Nephron (organoid): ENCODE data around the gene LRRC4.
A peak's percentile ranks its signal among the peaks of the same experiment; 100 is the strongest.

Experiments used
- H3K27ac Mint-ChIP-seq, 3 experiments: 2 replicates each; pipeline ENCODE4 v1.8.0; 2020; ENCODE audit warnings: mixed read lengths in 3 of 3, mild to moderate bottlenecking in 2 of 3, moderate library complexity in 1 of 3
- H3K27me3 Mint-ChIP-seq: 2 replicates; pipeline ENCODE4 v1.8.0; 2021; ENCODE audit warnings: low read depth, mild to moderate bottlenecking, moderate library complexity, mixed read lengths
- H3K36me3 Mint-ChIP-seq: 2 replicates; pipeline ENCODE4 v1.8.0; 2020; ENCODE audit warnings: low read depth, mixed read lengths
- H3K4me1 Mint-ChIP-seq: 2 replicates; pipeline ENCODE4 v1.8.0; 2020; ENCODE audit warnings: mixed read lengths
- H3K4me3 Mint-ChIP-seq, 3 experiments: 2 replicates each; pipeline ENCODE4 v1.8.0; 2020; ENCODE audit warnings: mild to moderate bottlenecking in 3 of 3, mixed read lengths in 3 of 3, moderate library complexity in 2 of 3
- H3K9me3 Mint-ChIP-seq: 2 replicates; pipeline ENCODE4 v1.8.0; 2020; ENCODE audit warnings: mixed read lengths
- TF ChIP-seq, protein P1 (sequence below), 3 experiments: fragments of 200-600 bp; sonication (generic); IDR thresholded peaks; one replicate each; pipeline ENCODE4 v1.5.0; 2021; ENCODE audit warnings: antibody characterized with exemption in 3 of 3; ENCODE audit not compliant: unreplicated experiment in 3 of 3

LRRC4 gene

GRCh38 chr7:128037880-128038619 lies 6.8 kb upstream of the LRRC4 start:
- H3K27me3 Mint-ChIP-seq: peaks cover 15% of the 10 kb centered on the region
- H3K4me3 Mint-ChIP-seq: no peak overlapping the region
- H3K27ac Mint-ChIP-seq: no peak overlapping the region
- TF ChIP-seq, protein P1, sequence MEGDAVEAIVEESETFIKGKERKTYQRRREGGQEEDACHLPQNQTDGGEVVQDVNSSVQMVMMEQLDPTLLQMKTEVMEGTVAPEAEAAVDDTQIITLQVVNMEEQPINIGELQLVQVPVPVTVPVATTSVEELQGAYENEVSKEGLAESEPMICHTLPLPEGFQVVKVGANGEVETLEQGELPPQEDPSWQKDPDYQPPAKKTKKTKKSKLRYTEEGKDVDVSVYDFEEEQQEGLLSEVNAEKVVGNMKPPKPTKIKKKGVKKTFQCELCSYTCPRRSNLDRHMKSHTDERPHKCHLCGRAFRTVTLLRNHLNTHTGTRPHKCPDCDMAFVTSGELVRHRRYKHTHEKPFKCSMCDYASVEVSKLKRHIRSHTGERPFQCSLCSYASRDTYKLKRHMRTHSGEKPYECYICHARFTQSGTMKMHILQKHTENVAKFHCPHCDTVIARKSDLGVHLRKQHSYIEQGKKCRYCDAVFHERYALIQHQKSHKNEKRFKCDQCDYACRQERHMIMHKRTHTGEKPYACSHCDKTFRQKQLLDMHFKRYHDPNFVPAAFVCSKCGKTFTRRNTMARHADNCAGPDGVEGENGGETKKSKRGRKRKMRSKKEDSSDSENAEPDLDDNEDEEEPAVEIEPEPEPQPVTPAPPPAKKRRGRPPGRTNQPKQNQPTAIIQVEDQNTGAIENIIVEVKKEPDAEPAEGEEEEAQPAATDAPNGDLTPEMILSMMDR (IDR thresholded peaks at IDR 0.05; ENCODE audit: unreplicated experiment in 3 of 3): no peak
- no peaks in the 10 kb centered on the region for H3K9me3 Mint-ChIP-seq
- no peaks in the 10 kb centered on the region for H3K36me3 Mint-ChIP-seq
- H3K4me1 Mint-ChIP-seq: peaks cover 6% of the 10 kb centered on the region

GRCh38 chr7:128037081-128037480 lies 5.8 kb upstream of the LRRC4 start:
- Mint-ChIP-seq H3K4me1 (peaks cover 6% of the 10 kb centered on the region), H3K9me3 (no peaks in the 10 kb centered on the region), H3K4me3 (no peak overlapping the region), H3K27ac (no peak overlapping the region), H3K36me3 (no peaks in the 10 kb centered on the region), H3K27me3 (peaks cover 19% of the 10 kb centered on the region)
- TF ChIP-seq, protein P1 (IDR thresholded peaks at IDR 0.05; ENCODE audit: unreplicated experiment in 3 of 3): peak in 1 of 3 experiments; percentile 11

- TF ChIP-seq, protein P1 (IDR thresholded peaks at IDR 0.05; ENCODE audit: unreplicated experiment in 3 of 3): no peak
- H3K9me3 Mint-ChIP-seq: no peaks in the 10 kb centered on the region
- H3K36me3 Mint-ChIP-seq: no peaks in the 10 kb centered on the region
These were observed 5.1 kb upstream of the LRRC4 start for GRCh38 chr7:128036226-128036940.

DNA sequence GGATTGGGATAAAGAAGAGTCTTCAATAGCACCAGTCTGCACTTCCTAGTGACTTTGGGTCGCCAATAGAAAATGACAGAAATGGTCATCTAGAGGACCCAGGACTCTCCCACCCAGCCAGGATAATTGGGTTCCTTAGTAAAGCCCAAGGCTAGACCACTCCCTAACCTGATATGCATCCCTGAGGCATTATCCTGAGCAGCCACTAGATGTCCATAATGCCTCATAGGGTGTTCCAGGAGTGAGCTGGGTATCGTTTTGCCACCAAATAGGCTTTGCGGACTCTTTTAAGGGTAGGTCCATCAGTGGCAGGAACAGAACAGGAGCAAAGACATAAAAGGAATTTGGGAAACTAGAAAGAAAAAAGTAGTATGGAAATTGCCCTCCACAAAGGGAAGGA lies 4.5 kb upstream of the LRRC4 start:
- Mint-ChIP-seq H3K36me3 (no peaks in the 10 kb centered on the region), H3K27ac (no peak overlapping the region)

More at GRCh38 chr7:128036226-128036940, 5.1 kb upstream of the LRRC4 start:
- Mint-ChIP-seq H3K27me3 (peaks cover 19% of the 10 kb centered on the region), H3K4me1 (peaks cover 6% of the 10 kb centered on the region), H3K4me3 (no peak overlapping the region), H3K27ac (no peak overlapping the region)

GRCh38 chr7:128034825-128035224 lies 3.6 kb upstream of the LRRC4 start:
- no peak overlapping the region for H3K4me3 Mint-ChIP-seq

More for the DNA sequence above, 4.5 kb upstream of the LRRC4 start:
- TF ChIP-seq, protein P1 (IDR thresholded peaks at IDR 0.05; ENCODE audit: unreplicated experiment in 3 of 3): peak; percentile 39 to 56 (median 54)
- Mint-ChIP-seq H3K9me3 (no peaks in the 10 kb centered on the region), H3K4me1 (peaks cover 6% of the 10 kb centered on the region), H3K27me3 (peaks cover 20% of the 10 kb centered on the region), H3K4me3 (no peak overlapping the region)

More at GRCh38 chr7:128034825-128035224, 3.6 kb upstream of the LRRC4 start:
- peaks cover 28% of the 10 kb centered on the region for H3K27me3 Mint-ChIP-seq
- no peaks in the 10 kb centered on the region for H3K9me3 Mint-ChIP-seq
- H3K4me1 Mint-ChIP-seq: peaks cover 6% of the 10 kb centered on the region
- TF ChIP-seq, protein P1 (IDR thresholded peaks at IDR 0.05; ENCODE audit: unreplicated experiment in 3 of 3): no peak
- no peak overlapping the region for H3K27ac Mint-ChIP-seq
- H3K36me3 Mint-ChIP-seq: no peaks in the 10 kb centered on the region
